Fibroblast of villous mesenchyme (primary cell): ENCODE measurements around the gene MAML2. TPM values are rescaled to one million over a fixed set of nuclear protein-coding genes. Genes with fewer than 3 reads are reported as not detected.

Source experiments
- DNase-seq: peaks from one replicate; pipeline ENCODE4 v3.0.0-alpha.2; 2010; ENCODE audit warnings: low read depth
- H3K4me3 ChIP-seq: 2 replicates; pipeline ENCODE4 v1.5.1; 2011; ENCODE audit warnings: low read depth, mild to moderate bottlenecking, low read length
- CTCF ChIP-seq: IDR thresholded peaks from 2 replicates; pipeline ENCODE4 v1.5.1; 2012; ENCODE audit warnings: low read depth, mild to moderate bottlenecking, low read length; ENCODE audit not compliant: insufficient read depth
- total RNA-seq: library from RNA; depleted of rRNA; stranded (reverse); fragments of >200 nt; gene quantifications from 2 replicates; pipeline ENCODE4 v1.2.3, GENCODE V29; 2012

The MAML2 gene
- total RNA-seq, 1 donor, result 30.7 TPM

DNA sequence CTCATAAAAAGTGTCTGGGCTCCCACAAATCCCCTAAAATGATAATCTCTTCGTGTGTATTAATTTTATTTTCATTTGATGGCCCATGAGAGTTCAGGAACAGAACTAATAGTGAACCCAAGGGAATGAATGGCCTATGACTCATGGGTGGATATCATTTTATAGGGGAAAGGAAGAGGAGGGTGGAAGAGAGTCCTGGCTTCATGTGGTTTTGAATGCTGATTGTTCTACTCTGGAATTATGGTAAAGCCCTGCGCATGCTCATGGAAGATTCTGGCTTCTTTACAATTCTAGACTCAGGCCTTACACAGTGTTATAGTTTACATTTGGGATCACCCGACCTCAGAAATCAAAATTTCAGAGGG is 35.2 kb downstream of the MAML2 start:
- peak; percentile 89 for DNase-seq
- no peak for TF ChIP-seq CTCF
- H3K4me3 ChIP-seq, result peak overlapping the region; percentile 46

DNA sequence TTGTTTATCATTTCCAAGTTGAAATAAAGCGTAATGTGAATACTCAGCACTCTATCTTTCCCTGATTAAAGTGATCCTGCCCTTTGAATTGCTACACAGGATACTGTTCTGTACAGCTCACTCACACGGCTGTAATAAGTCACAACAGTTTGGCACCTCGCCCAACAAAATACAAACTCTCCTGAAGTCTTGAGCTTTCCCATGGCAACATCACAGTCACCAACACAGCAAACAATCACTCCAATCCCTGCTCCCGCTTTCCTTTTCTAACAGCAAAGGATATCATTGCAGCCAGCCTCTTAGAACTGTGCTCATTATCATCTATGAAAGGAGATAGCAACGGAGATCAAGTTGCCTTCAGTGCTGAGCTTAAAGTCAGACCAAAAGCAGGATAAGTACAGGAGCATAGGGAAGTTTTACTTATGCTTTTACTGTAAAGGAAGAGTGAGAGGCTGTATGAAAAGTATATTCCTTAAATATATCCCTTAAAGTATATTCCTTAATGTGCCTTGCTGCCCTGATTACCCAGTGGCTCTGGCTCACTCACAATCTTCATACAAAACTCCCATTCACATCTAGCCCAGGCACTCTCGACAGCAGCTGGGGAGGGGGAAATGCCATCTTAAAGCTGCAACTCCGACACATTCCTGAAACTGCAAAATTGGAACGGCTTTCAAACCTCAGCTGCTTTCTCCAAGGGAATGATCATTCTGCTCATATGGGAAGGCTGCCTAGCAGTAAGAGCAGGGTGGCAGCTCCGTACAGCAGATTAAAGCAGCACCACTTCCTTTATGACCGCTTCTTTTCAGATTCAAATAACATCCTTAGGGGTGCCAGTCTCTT is 35.8 kb downstream of the MAML2 start:
- peak overlapping the region; percentile 46 for H3K4me3 ChIP-seq
- DNase-seq, result peak; percentile 98
- TF ChIP-seq CTCF, result no peak

DNA sequence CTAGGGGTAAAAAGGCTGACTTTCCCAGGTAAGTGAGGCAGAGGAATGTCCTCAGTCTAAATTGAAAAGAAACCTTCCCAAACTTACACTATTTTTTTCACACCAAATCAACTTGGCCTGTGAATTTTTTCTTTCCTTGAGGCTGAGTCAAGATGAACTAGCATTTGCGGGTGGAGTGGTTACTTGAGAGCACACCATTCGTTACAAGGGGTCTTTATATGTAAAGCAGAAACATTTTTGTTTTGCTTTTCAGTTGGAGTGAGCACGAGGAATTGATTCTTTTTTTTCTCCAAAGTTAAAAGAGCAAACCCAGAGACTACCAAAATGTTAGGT is 36.4 kb downstream of the MAML2 start:
- H3K4me3 ChIP-seq, result peak overlapping the region; percentile 46
- no peak for TF ChIP-seq CTCF
- DNase-seq, result no peak

DNA sequence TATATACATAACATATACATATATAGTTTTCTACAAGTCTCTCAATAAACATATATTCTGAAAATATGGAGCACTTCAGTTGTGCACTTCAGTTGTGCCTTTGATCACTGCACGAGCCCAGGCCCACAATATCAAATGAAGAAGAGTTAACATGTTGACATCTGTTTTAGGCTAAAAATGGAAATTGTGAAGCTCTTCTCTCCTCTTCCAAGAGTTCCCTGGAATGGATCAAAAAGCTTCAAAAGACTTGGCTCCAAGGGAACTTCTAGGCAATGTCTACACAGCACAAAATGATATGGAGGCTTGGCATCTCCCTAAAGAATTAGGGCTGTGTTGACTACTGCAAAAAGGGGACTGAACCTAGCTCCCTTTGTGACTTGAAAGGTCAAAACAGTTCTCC is 36.9 kb downstream of the MAML2 start:
- no peak for DNase-seq
- H3K4me3 ChIP-seq, result no peak overlapping the region
- no peak for TF ChIP-seq CTCF

- H3K4me3 ChIP-seq, result no peak overlapping the region
- TF ChIP-seq CTCF, result no peak
- DNase-seq, result no peak
Observed at GRCh38 chr11:96303980-96304379, 39.0 kb downstream of the MAML2 start.

DNA sequence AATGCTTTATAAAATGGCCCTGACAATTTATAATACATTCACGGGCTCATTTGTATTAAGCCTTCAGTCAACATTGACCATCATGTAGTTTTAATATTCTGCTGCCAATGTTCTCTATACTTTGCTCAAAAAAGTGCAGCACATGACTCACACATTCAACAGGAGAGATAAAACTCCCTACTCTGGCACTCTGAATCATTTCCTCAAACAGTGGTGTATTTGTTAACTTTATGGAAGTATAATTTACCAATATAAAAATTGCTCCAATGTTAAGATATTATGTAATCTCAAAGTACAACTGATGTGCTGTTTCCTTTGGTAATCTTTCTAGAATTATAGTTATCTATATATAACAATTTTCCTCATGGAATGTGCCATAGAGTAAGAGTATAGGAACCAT is 39.9 kb downstream of the MAML2 start:
- peak; percentile 73 for DNase-seq
- H3K4me3 ChIP-seq, result no peak overlapping the region
- TF ChIP-seq CTCF, result no peak

- no peak for TF ChIP-seq CTCF
- H3K4me3 ChIP-seq, result no peak overlapping the region
- DNase-seq, result no peak
Observed at GRCh38 chr11:96301818-96302217, 41.2 kb downstream of the MAML2 start.
